HEK293 (cell line): ENCODE measurements around the gene AFF3.

ENCODE experiments used
- GLI4 ChIP-seq: fragments of 450-650 bp; formaldehyde crosslinking; IDR thresholded peaks from 2 replicates; pipeline ENCODE4 v1.5.1; 2016; ENCODE audit warnings: missing biosample characterization, missing genetic modification characterization
- ZNF433 ChIP-seq: fragments of 450-650 bp; formaldehyde crosslinking; IDR thresholded peaks from 2 replicates; pipeline ENCODE4 v1.5.1; 2016; ENCODE audit warnings: missing biosample characterization, missing genetic modification characterization, low read depth
- TF ChIP-seq, protein P1 (sequence below): fragments of 450-650 bp; formaldehyde crosslinking; IDR thresholded peaks from 2 replicates; pipeline ENCODE4 v1.5.1; 2017; ENCODE audit warnings: missing biosample characterization, missing genetic modification characterization
- TF ChIP-seq, protein P2 (sequence below): fragments of 450-650 bp; formaldehyde crosslinking; IDR thresholded peaks from 2 replicates; pipeline ENCODE4 v1.5.1; 2016; ENCODE audit warnings: missing biosample characterization, missing genetic modification characterization

GRCh38 chr2:100143286-100143685, 896 bp upstream of the AFF3 start:
- TF ChIP-seq, protein P1, sequence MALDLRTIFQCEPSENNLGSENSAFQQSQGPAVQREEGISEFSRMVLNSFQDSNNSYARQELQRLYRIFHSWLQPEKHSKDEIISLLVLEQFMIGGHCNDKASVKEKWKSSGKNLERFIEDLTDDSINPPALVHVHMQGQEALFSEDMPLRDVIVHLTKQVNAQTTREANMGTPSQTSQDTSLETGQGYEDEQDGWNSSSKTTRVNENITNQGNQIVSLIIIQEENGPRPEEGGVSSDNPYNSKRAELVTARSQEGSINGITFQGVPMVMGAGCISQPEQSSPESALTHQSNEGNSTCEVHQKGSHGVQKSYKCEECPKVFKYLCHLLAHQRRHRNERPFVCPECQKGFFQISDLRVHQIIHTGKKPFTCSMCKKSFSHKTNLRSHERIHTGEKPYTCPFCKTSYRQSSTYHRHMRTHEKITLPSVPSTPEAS (tag by site-specific recombination) = no peak
- TF ChIP-seq, protein P2, sequence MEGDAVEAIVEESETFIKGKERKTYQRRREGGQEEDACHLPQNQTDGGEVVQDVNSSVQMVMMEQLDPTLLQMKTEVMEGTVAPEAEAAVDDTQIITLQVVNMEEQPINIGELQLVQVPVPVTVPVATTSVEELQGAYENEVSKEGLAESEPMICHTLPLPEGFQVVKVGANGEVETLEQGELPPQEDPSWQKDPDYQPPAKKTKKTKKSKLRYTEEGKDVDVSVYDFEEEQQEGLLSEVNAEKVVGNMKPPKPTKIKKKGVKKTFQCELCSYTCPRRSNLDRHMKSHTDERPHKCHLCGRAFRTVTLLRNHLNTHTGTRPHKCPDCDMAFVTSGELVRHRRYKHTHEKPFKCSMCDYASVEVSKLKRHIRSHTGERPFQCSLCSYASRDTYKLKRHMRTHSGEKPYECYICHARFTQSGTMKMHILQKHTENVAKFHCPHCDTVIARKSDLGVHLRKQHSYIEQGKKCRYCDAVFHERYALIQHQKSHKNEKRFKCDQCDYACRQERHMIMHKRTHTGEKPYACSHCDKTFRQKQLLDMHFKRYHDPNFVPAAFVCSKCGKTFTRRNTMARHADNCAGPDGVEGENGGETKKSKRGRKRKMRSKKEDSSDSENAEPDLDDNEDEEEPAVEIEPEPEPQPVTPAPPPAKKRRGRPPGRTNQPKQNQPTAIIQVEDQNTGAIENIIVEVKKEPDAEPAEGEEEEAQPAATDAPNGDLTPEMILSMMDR (tag by site-specific recombination) = no peak
- no peak for TF ChIP-seq ZNF433
- TF ChIP-seq GLI4 = no peak
